ENCODE results near the gene DNAH17. TPM values are rescaled to one million over a fixed set of nuclear protein-coding genes. Genes with fewer than 3 reads are reported as not detected.

The DNAH17 gene, protein sequence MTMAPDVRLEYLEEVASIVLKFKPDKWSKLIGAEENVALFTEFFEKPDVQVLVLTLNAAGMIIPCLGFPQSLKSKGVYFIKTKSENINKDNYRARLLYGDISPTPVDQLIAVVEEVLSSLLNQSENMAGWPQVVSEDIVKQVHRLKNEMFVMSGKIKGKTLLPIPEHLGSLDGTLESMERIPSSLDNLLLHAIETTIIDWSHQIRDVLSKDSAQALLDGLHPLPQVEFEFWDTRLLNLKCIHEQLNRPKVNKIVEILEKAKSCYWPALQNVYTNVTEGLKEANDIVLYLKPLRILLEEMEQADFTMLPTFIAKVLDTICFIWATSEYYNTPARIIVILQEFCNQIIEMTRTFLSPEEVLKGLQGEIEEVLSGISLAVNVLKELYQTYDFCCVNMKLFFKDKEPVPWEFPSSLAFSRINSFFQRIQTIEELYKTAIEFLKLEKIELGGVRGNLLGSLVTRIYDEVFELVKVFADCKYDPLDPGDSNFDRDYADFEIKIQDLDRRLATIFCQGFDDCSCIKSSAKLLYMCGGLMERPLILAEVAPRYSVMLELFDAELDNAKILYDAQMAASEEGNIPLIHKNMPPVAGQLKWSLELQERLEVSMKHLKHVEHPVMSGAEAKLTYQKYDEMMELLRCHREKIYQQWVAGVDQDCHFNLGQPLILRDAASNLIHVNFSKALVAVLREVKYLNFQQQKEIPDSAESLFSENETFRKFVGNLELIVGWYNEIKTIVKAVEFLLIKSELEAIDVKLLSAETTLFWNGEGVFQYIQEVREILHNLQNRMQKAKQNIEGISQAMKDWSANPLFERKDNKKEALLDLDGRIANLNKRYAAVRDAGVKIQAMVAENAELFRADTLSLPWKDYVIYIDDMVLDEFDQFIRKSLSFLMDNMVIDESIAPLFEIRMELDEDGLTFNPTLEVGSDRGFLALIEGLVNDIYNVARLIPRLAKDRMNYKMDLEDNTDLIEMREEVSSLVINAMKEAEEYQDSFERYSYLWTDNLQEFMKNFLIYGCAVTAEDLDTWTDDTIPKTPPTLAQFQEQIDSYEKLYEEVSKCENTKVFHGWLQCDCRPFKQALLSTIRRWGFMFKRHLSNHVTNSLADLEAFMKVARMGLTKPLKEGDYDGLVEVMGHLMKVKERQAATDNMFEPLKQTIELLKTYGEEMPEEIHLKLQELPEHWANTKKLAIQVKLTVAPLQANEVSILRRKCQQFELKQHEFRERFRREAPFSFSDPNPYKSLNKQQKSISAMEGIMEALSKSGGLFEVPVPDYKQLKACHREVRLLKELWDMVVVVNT (N-terminal part only)
- under 0.01 TPM in 1 of 2 replicates, not detected in the other for total RNA-seq

- DNase-seq (ENCODE audit: low read depth, low spot score) = no peak
These were observed at the start of gene DNAH17 for GRCh38 chr17:78577296-78577695. DNAH17 (minus strand) TSS chr17:78577396; CDS start chr17:78575057, 2,339 bp downstream.

- DNase-seq (ENCODE audit: low read depth, low spot score) = no peak
These were observed 47.3 kb upstream of the DNAH17 start for GRCh38 chr17:78624324-78625151.

GRCh38 chr17:78623541-78623940 lies 46.3 kb upstream of the DNAH17 start:
- no peak for DNase-seq (ENCODE audit: low read depth, low spot score)

DNA sequence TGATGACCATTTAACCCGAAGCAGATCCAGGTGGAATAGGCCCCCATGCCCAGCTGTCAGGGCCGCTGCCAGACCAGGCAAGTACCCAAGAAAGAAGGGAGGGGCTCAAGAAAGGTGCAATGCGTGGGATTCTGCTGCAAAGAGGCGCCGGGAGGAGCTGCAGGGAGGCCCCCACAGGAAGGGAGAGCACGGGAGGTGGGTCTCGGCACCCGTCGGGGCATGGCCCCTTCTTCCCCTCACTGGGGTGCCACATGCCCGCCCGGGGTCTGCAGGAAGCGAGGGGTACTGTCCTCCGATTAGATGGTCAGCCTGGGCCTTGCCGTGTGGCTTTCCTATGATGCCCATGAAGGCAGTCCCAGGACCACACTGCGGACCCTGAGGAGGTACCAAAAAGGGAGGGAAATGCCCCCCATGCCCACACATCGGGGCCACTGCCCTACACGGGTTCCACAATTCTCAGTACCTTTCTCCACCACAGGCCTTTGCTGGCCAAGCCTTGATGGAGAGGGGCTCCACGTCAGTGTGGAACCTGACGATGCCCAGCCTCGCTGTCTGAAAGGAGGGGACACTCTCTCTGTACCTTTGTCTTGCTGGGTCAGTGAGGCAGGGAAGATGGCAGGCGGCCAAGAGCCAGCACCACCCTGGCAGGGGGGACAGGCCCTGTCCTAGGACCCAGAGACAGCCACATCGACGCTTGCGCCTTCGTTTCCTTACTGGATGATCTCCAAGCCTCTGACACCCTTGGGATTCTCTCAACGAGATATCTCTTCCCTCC lies 45.5 kb upstream of the DNAH17 start:
- DNase-seq (ENCODE audit: low read depth, low spot score) = no peak

DNA sequence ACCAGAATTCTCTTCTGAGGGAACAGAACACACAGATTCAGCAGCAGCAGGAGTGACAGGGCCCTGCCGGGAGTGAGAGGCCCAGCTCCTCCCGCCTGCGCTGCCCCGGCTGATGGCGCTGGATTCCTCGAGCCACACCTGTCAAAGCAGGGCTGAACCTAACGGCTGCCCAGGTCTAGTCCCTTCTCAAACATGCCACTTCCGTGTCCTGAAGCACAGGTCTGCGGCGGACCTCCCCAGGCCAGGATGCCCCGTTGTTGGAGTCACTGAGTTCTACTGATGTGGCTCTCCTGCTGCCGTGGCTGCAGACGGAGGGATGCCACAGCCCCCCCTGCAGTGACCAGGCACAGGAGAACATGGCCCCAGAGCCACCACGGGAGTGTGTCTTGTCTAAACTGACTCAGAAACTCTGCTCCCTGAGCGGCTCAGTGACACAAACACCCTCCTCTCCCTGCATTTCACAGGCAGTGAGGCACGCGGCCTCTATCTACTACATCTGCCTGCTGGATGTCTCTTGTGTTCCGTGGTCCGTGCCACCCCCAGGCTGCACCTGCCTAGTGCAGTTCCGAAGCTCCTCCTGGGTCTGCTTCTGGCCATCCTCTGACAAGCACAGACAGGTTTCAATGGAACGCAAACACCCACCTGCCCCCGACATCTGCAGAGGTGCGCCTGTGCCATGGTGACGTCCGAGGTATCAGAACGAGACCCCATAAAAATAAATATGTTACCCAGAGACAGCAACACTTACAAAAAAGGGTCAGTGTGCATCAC lies 44.7 kb upstream of the DNAH17 start:
- DNase-seq (ENCODE audit: low read depth, low spot score) = no peak

GRCh38 chr17:78620099-78620498 lies 42.9 kb upstream of the DNAH17 start:
- DNase-seq (ENCODE audit: low read depth, low spot score) = no peak

GRCh38 chr17:78619334-78619733 lies 42.1 kb upstream of the DNAH17 start:
- DNase-seq (ENCODE audit: low read depth, low spot score) = no peak

- DNase-seq (ENCODE audit: low read depth, low spot score) = no peak
These were observed 41.3 kb upstream of the DNAH17 start for GRCh38 chr17:78618264-78619066.

GRCh38 chr17:78617511-78618061 lies 40.4 kb upstream of the DNAH17 start:
- DNase-seq (ENCODE audit: low read depth, low spot score) = no peak

DNA sequence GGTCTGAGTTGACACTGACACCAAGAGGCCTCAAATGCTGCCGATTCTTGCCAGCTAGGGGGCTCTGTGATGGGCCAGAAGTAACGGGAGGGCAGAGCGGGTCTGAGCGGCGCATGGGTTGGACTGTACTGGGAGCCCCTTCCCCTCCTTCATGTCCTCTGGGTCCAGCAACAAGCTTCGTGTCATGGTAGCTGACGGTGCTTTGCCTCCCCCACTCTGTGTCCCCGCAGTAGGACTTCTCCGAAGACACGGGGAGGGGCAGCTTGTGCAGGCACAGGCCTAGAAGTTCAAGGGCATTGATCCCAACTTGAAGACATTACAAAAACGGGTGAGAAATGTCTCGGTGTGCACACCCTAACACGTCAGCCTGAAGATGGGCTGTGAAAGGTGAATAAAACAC lies 39.8 kb upstream of the DNAH17 start:
- DNase-seq (ENCODE audit: low read depth, low spot score) = no peak

DNA sequence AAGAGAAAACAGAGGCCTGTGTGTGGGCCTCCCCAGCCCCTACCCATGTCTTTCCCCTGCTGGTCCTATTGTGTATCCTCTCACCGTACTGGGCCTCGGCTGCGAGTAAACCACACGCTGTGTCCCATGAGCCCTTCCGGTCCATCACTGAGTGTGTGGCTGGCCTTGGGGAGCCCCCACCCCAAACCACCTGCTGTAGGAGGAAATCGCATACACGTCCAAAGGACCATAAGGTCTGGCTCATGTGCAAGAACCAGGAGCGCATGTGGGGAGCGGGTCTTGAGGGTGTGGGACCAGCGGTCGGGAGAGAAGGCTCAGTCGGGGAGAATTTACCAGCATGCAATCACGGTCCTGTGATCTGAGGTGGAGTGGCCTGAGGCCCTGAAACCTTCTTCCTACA lies 38.4 kb upstream of the DNAH17 start:
- no peak for DNase-seq (ENCODE audit: low read depth, low spot score)

DNA sequence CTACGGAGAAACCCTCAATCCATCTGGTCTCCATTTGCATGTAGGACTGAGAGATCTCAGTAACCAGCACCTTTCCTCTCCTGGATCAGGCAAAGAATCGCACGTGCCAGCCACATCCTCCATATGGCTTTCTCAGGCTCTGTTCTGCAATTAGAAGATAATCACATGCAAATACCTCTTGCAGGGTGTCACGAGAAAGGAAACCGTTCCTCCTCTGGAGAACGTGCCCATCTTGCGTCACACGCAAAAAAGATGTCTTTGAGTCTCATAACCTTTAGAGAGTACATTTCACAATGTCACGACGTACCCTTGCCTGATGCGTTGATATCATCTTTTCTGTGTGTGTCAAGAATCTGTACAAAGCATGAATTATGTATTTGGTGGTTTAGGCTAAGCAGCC lies 36.2 kb upstream of the DNAH17 start:
- no peak for DNase-seq (ENCODE audit: low read depth, low spot score)

DNA sequence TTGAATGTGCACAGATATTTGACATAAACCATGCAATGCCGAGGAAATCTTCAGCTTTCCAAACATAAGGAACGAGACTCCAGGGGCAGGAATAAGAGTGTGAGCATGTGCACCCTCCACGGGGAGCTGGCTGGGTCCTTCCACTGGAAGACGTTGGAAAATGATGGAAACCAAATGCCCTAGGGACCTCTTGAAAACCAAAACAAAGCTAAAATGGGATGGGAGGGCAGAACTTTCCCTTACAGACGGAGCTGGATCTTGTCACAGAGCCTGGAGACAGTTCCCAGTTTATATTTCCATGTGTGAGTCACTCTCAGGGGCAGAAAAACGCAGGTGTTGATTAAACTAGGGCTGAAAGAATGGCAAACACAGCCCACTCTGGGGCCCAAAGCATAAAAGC lies 34.4 kb upstream of the DNAH17 start:
- no peak for DNase-seq (ENCODE audit: low read depth, low spot score)

DNA sequence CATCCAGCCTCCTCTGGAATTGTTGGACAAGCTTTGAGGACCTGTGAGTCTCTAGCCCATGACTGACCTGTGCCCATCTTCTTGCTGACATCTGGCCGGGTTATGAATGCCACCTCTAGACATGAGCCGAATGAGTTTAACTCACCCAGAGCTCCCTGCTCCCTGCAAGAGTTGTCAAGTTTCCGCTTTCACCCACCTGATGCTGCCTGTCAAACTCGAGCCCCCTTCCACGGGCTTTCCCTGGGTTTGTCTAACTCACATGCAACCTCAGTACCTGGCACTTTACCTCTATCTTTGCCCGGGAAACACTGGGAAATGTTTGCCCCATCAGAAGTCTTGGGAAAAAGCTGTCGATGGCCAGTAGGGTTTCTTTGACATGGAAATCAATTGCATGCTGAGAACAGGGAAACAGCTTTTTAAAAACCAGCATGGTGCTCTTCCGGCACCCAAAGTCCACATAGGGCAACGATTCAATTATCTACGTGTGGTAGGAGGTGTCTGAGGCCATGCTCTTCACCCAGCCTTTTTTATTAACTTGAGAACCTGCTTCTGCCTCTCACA lies 33.8 kb upstream of the DNAH17 start:
- no peak for DNase-seq (ENCODE audit: low read depth, low spot score)

- no peak for DNase-seq (ENCODE audit: low read depth, low spot score)
These were observed 32.0 kb upstream of the DNAH17 start for GRCh38 chr17:78609191-78609641.

GRCh38 chr17:78608804-78609186 lies 31.6 kb upstream of the DNAH17 start:
- no peak for DNase-seq (ENCODE audit: low read depth, low spot score)

DNA sequence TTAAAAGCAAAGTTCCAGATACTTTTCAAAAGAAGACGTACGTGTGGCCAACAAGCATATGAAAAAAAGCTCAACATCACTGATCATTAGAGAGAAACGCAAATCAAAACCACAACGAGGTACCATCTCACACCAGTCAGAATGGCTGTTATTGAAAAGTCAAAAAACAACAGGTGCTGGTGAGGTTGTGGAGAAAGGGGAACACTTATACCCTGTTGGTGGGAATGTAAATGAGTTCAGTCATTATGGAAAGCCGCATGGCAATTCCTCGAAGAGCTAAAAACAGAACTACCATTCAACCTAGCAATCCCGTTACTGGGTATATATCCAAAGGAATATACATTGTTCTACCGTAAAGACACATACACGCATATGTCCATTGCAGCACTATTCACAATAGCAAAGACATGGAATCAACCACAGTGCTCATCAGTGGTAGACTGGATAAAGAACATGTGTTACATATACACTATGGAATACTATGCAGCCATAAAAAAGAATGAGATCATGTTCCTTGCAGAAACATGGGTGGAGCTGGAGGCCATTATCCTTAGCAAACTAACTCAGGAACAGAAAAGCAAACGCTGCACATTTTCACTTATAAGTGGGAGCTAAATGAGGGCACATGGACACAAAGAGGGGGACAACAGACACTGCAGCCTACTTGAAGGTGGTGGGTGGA lies 31.1 kb upstream of the DNAH17 start:
- no peak for DNase-seq (ENCODE audit: low read depth, low spot score)

All from pulmonary artery endothelial cell (primary cell).